HCT116 (cell line): Measurements from ENCODE around the gene LRRTM4. TPM values are rescaled to one million over a fixed set of nuclear protein-coding genes. Genes with fewer than 3 reads are reported as not detected.

Experiments used
- ATAC-seq: fragments of 200-7000 bp; cut with Tn5 transposase; 2 replicates; pipeline ENCODE4 v1.9.1; 2020; ENCODE audit warnings: mild to moderate bottlenecking, moderate library complexity
- BruUV-seq: library from RNA; stranded (reverse); fragments of 400-500 nt; replicated peaks from 2 replicates; lab custom pipeline; 2021; lab: Mats Ljungman, UMichigan
- CTCF ChIA-PET: fragments of 300-600 bp; sonication (Branson Sonifier 250); formaldehyde crosslinking; loops from one replicate; lab custom pipeline; 2021; ENCODE audit warnings: antibody characterized with exemption; lab: Charles Lee
- POLR2A ChIA-PET: fragments of 300-600, 350-600 bp; sonication (Branson Sonifier 250); formaldehyde crosslinking; loops from one replicate; lab custom pipeline; 2021; ENCODE audit warnings: antibody characterized with exemption; lab: Charles Lee
- RAD21 ChIA-PET, 2 experiments: fragments of 300-600 bp; sonication (Branson Sonifier 250); formaldehyde crosslinking; loops; one replicate each; lab custom pipeline; 2023; ENCODE audit warnings: low total read pairs in 2 of 2; ENCODE audit not compliant: uncharacterized antibody in 2 of 2, unreplicated experiment in 2 of 2, low non-redundant PET in 1 of 2; lab: Charles Lee
- DNase-seq: peaks from one replicate; pipeline ENCODE4 v3.0.0-alpha.2; 2010; ENCODE audit warnings: low read depth, low spot score
- H2AFZ ChIP-seq: fragments of 200-600 bp; shearing (Covaris generic), sonication (generic); 2 replicates; pipeline ENCODE4 v1.6.1; 2017; ENCODE audit warnings: low read depth, mixed run types, mixed read lengths, antibody characterized with exemption, low read length; ENCODE audit not compliant: poor library complexity, severe bottlenecking
- H3K27ac ChIP-seq: 2 replicates; pipeline ENCODE4 v1.5.1; 2012; ENCODE audit warnings: low read depth, low read length
- H3K27me3 ChIP-seq: fragments of 200-600 bp; sonication (generic); 2 replicates; pipeline ENCODE4 v1.6.1; 2016; ENCODE audit warnings: mixed run types, low read length, mixed read lengths; ENCODE audit not compliant: insufficient read depth
- H3K36me3 ChIP-seq, 2 experiments: fragments of 200-500 bp in 1 of 2; fragments of 200-600 bp in 1 of 2; sonication (Bioruptor generic) in 1 of 2; sonication (generic) in 1 of 2; 2 replicates each; pipeline versions ENCODE4 v1.5.1 to v1.6.1; 2014 to 2016; ENCODE audit warnings: low read length in 2 of 2, inconsistent platforms in 1 of 2, mixed read lengths in 1 of 2, mixed run types in 1 of 2; ENCODE audit not compliant: insufficient read depth in 2 of 2, control insufficient read depth in 1 of 2
- H3K4me1 ChIP-seq, 2 experiments: fragments of 200-600 bp in 1 of 2; sonication (generic) in 1 of 2; 2 replicates each; pipeline versions ENCODE4 v1.5.1 to v1.6.1; 2012 to 2017; ENCODE audit warnings: low read length in 2 of 2, inconsistent platforms in 1 of 2, mild to moderate bottlenecking in 1 of 2, mixed read lengths in 1 of 2, mixed run types in 1 of 2, moderate library complexity in 1 of 2; ENCODE audit not compliant: insufficient read depth in 2 of 2, control insufficient read depth in 1 of 2
- H3K4me2 ChIP-seq: fragments of 200-600 bp; sonication (generic); 2 replicates; pipeline ENCODE4 v1.6.1; 2017; ENCODE audit warnings: mixed run types, low read length, mixed read lengths
- H3K4me3 ChIP-seq, 2 experiments: fragments of 200-600 bp in 1 of 2; sonication (generic) in 1 of 2; replicated peaks in 1 of 2; 2 replicates each; pipeline ENCODE4 v1.5.1; 2011 to 2016; ENCODE audit warnings: low read length in 2 of 2, control low read depth in 1 of 2, low read depth in 1 of 2, mild to moderate bottlenecking in 1 of 2, mixed read lengths in 1 of 2, mixed run types in 1 of 2
- H3K79me2 ChIP-seq: fragments of 200-600 bp; sonication (generic); 2 replicates; pipeline ENCODE4 v1.6.1; 2017; ENCODE audit warnings: mild to moderate bottlenecking, mixed run types, low read length, moderate library complexity, mixed read lengths; ENCODE audit not compliant: insufficient read depth
- H3K9ac ChIP-seq: fragments of 200-600 bp; sonication (generic); 2 replicates; pipeline ENCODE4 v1.6.1; 2016; ENCODE audit warnings: low read length, mixed read lengths
- H3K9me2 ChIP-seq: fragments of 200-600 bp; sonication (generic), shearing (Covaris generic); 2 replicates; pipeline ENCODE4 v1.6.1; 2017; ENCODE audit warnings: mixed run types, mild to moderate bottlenecking, moderate library complexity; ENCODE audit not compliant: insufficient read depth
- H3K9me3 ChIP-seq, 2 experiments: fragments of 200-500 bp in 1 of 2; fragments of 200-600 bp in 1 of 2; sonication (Bioruptor generic) in 1 of 2; sonication (generic) in 1 of 2; 2 replicates each; pipeline ENCODE4 v1.6.1; 2014 to 2017; ENCODE audit warnings: low read length in 2 of 2, mixed read lengths in 2 of 2, inconsistent platforms in 1 of 2, low read depth in 1 of 2, mild to moderate bottlenecking in 1 of 2, mixed run types in 1 of 2, moderate library complexity in 1 of 2; ENCODE audit not compliant: control insufficient read depth in 1 of 2, insufficient read depth in 1 of 2
- H4K20me1 ChIP-seq: fragments of 200-600 bp; sonication (generic), shearing (Covaris generic); 2 replicates; pipeline ENCODE4 v1.6.1; 2017; ENCODE audit warnings: mixed run types, mild to moderate bottlenecking, moderate library complexity; ENCODE audit not compliant: insufficient read depth
- ELF1 ChIP-seq: IDR thresholded peaks from 2 replicates; pipeline ENCODE4 v1.6.1; 2012; ENCODE audit warnings: low read depth, borderline replicate concordance
- POLR2A ChIP-seq: IDR thresholded peaks from 2 replicates; pipeline ENCODE4 v1.7.0; 2011; ENCODE audit warnings: borderline replicate concordance; ENCODE audit not compliant: insufficient read depth, insufficient read length; ENCODE audit errors: extremely low read depth
- POLR2AphosphoS5 ChIP-seq: IDR thresholded peaks from 2 replicates; pipeline ENCODE4 v1.6.1; 2011; ENCODE audit warnings: mild to moderate bottlenecking, low read depth, low read length, moderate library complexity
- REST ChIP-seq: IDR thresholded peaks from 2 replicates; pipeline ENCODE4 v1.6.1; 2012; ENCODE audit warnings: low read depth
- intact Hi-C: fragments of 100-400 bp; cut with micrococcal nuclease; formaldehyde crosslinking; loops from 2 replicates; pipeline ENCODE4 v1.10.0; 2022
- total RNA-seq: library from RNA; stranded (reverse); gene quantifications from one replicate; pipeline ENCODE4 v1.2.1, GENCODE V29; 2021; ENCODE audit not compliant: unreplicated experiment

Gene LRRTM4
- total RNA-seq, 1 experiment from 2014 or later: 0.25 TPM

DNA sequence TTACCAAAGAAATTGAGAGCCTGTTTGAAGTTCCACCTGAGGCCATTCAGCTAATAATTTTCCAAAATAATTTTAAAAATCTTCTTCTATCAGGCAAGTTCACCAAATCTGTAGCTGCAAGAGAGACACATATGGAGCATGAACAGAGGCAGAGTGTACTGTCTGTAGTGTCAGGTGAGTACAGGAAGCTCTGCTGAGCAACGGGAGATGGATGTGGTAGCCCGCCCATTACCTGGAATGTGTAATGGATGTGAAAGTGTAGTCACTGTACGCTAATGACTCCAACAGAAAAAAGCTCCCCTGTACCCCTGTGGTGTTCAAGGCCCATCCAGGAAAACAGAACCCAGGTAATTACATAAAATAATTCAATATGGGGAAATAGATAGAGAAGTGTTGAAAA is 311.5 kb downstream of the LRRTM4 start (continued):
- no peak for TF ChIP-seq REST

DNA sequence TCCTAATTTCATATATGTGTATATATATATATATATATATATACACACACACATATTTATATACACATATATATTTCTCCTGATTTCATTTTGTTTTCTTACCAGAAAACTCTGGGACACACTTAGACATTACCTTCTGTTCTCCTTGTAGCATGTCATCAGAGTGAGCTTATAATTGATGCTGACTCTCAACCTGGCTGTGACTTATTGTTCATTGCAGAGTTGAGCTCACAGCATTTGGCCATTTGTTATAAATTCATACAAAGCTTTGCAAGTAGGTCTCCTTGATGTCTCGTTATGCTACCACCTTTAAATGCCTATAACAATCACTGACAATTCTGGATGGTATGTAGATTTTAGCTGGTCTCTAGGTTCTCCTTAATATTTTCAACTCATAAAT is 314.8 kb downstream of the LRRTM4 start:
- Histone ChIP-seq H3K79me2 (no peaks in the 10 kb centered on the region), H3K9ac (no peak overlapping the region), H3K27ac (no peak overlapping the region), H3K4me2 (no peak overlapping the region), H2AFZ (no peak overlapping the region), H3K4me1 (no peaks in the 10 kb centered on the region), H3K4me3 (no peak overlapping the region), H3K27me3 (no peaks in the 10 kb centered on the region), H3K9me3 (peaks cover 7 to 21% of the 10 kb centered on the region in 2 experiments; a peak in 2 of 4 replicates), H3K36me3 (no peaks in the 10 kb centered on the region), H4K20me1 (no peaks in the 10 kb centered on the region), H3K9me2 (no peaks in the 10 kb centered on the region)
- TF ChIP-seq ELF1: no peak
- TF ChIP-seq REST: no peak
- TF ChIP-seq POLR2AphosphoS5: no peak
- no peak for TF ChIP-seq POLR2A
- no TSS peak for BruUV-seq
- no peak for ATAC-seq
- POLR2A ChIA-PET: no interaction called here
- intact Hi-C loops: no loop called here
- RAD21 ChIA-PET: no interaction called here
- CTCF ChIA-PET: no interaction called here
- no peak for DNase-seq
